KMS-11 (cell line): ENCODE data around the gene GRM8.

ENCODE experiments used
- H2AFZ ChIP-seq: fragments of 200-600 bp; sonication (generic); 2 replicates; pipeline ENCODE4 v1.6.1; 2016; ENCODE audit warnings: antibody characterized with exemption, mixed run types, low read depth
- H3K27ac ChIP-seq: fragments of 200-600 bp; sonication (generic); 2 replicates; pipeline ENCODE4 v1.6.1; 2016; ENCODE audit warnings: mild to moderate bottlenecking, mixed run types
- H3K27me3 ChIP-seq: fragments of 200-600 bp; sonication (generic); 2 replicates; pipeline ENCODE4 v1.6.1; 2017; ENCODE audit warnings: mild to moderate bottlenecking, low read depth, mixed run types, moderate library complexity; ENCODE audit not compliant: insufficient read depth
- H3K36me3 ChIP-seq: fragments of 200-600 bp; sonication (generic); 2 replicates; pipeline ENCODE4 v1.6.1; 2017; ENCODE audit warnings: mild to moderate bottlenecking, mixed run types; ENCODE audit not compliant: insufficient read depth
- H3K4me1 ChIP-seq: fragments of 200-600 bp; sonication (generic); 2 replicates; pipeline ENCODE4 v1.6.1; 2016; ENCODE audit warnings: mild to moderate bottlenecking, low read depth, mixed run types; ENCODE audit not compliant: poor library complexity, severe bottlenecking
- H3K4me2 ChIP-seq: fragments of 200-600 bp; sonication (generic); 2 replicates; pipeline ENCODE4 v1.7.0; 2016; ENCODE audit warnings: mild to moderate bottlenecking, mixed run types
- H3K4me3 ChIP-seq: fragments of 200-600 bp; sonication (generic); IDR thresholded peaks from 2 replicates; pipeline ENCODE4 v1.6.1; 2017; ENCODE audit warnings: low read depth, low read length, mixed read lengths; ENCODE audit not compliant: insufficient read depth
- H3K79me2 ChIP-seq: fragments of 200-600 bp; sonication (generic); 2 replicates; pipeline ENCODE4 v1.6.1; 2016; ENCODE audit warnings: low read depth, mixed run types; ENCODE audit not compliant: insufficient read depth
- H3K9ac ChIP-seq: fragments of 200-600 bp; sonication (generic); 2 replicates; pipeline ENCODE4 v1.6.1; 2016; ENCODE audit warnings: mild to moderate bottlenecking, mixed run types
- H4K20me1 ChIP-seq: fragments of 200-600 bp; sonication (generic); 2 replicates; pipeline ENCODE4 v1.6.1; 2016; ENCODE audit warnings: mild to moderate bottlenecking, mixed run types; ENCODE audit not compliant: insufficient read depth
- CTCF ChIP-seq: fragments of 200-600 bp; sonication (generic); conservative IDR thresholded peaks from 2 replicates; pipeline ENCODE4 v1.6.1; 2017; ENCODE audit warnings: low read depth, mild to moderate bottlenecking, antibody characterized with exemption, low read length, moderate library complexity, mixed read lengths

The GRM8 gene

GRCh38 chr7:127186686-127187085 is 66.1 kb downstream of the GRM8 start:
- Histone ChIP-seq H3K4me3 (no peak overlapping the region), H3K9ac (no peak overlapping the region), H3K4me1 (no peaks in the 10 kb centered on the region), H2AFZ (no peak overlapping the region), H3K36me3 (no peaks in the 10 kb centered on the region), H3K4me2 (no peak overlapping the region), H3K27ac (no peak overlapping the region), H3K79me2 (no peaks in the 10 kb centered on the region), H4K20me1 (no peaks in the 10 kb centered on the region), H3K27me3 (no peaks in the 10 kb centered on the region)
- no peak for TF ChIP-seq CTCF

- Histone ChIP-seq H3K36me3 (no peaks in the 10 kb centered on the region), H3K79me2 (no peaks in the 10 kb centered on the region), H3K4me2 (no peak overlapping the region), H3K4me1 (no peaks in the 10 kb centered on the region), H3K4me3 (no peak overlapping the region), H4K20me1 (no peaks in the 10 kb centered on the region), H3K9ac (no peak overlapping the region), H3K27me3 (no peaks in the 10 kb centered on the region), H2AFZ (no peak overlapping the region), H3K27ac (no peak overlapping the region)
- TF ChIP-seq CTCF: no peak
Measured at GRCh38 chr7:127177156-127177555, 75.6 kb downstream of the GRM8 start.

GRCh38 chr7:127162366-127162765 is 90.4 kb downstream of the GRM8 start:
- no peak overlapping the region for H3K9ac ChIP-seq
- H3K36me3 ChIP-seq: no peaks in the 10 kb centered on the region
- no peak overlapping the region for H3K4me3 ChIP-seq
- no peak overlapping the region for H3K27ac ChIP-seq
- no peaks in the 10 kb centered on the region for H4K20me1 ChIP-seq
- H3K4me1 ChIP-seq: no peaks in the 10 kb centered on the region
- no peak overlapping the region for H2AFZ ChIP-seq
- no peaks in the 10 kb centered on the region for H3K27me3 ChIP-seq
- H3K4me2 ChIP-seq: no peak overlapping the region
- TF ChIP-seq CTCF: no peak
- H3K79me2 ChIP-seq: no peaks in the 10 kb centered on the region

GRCh38 chr7:127158659-127159058 is 94.1 kb downstream of the GRM8 start:
- Histone ChIP-seq H3K27ac (no peak overlapping the region), H3K27me3 (no peaks in the 10 kb centered on the region), H3K36me3 (no peaks in the 10 kb centered on the region), H3K4me1 (no peaks in the 10 kb centered on the region), H2AFZ (no peak overlapping the region), H3K79me2 (no peaks in the 10 kb centered on the region), H3K4me2 (no peak overlapping the region), H4K20me1 (no peaks in the 10 kb centered on the region), H3K9ac (no peak overlapping the region), H3K4me3 (no peak overlapping the region)
- peak; percentile 74 for TF ChIP-seq CTCF

GRCh38 chr7:127154958-127155357 is 97.8 kb downstream of the GRM8 start:
- Histone ChIP-seq H3K27ac (no peak overlapping the region), H4K20me1 (no peaks in the 10 kb centered on the region), H3K4me2 (no peak overlapping the region), H3K27me3 (no peaks in the 10 kb centered on the region), H3K36me3 (no peaks in the 10 kb centered on the region), H2AFZ (no peak overlapping the region), H3K4me1 (no peaks in the 10 kb centered on the region), H3K9ac (no peak overlapping the region), H3K4me3 (no peak overlapping the region), H3K79me2 (no peaks in the 10 kb centered on the region)
- TF ChIP-seq CTCF: no peak
